ENCODE results near the gene TBC1D5.

The TBC1D5 gene

DNA sequence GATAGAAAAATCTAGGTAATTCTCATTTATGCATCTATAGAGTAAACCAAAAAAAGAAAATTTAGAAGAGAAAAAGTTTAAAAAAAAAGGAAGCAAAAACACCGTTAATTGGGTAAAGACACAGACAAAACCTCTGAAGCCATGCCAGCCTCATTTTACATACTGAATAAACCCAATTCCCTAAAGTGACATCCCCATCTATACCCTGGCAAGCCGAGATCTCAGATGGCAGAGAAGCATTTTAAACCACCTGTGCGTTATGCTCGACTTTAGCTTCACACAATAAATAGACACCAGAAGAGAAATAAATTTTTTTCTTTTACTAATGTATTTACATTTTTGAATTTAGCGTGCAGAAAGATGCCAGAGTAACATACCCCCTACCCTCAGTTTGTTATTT lies 475.6 kb downstream of the TBC1D5 start:
- no peak for DNase-seq

DNA sequence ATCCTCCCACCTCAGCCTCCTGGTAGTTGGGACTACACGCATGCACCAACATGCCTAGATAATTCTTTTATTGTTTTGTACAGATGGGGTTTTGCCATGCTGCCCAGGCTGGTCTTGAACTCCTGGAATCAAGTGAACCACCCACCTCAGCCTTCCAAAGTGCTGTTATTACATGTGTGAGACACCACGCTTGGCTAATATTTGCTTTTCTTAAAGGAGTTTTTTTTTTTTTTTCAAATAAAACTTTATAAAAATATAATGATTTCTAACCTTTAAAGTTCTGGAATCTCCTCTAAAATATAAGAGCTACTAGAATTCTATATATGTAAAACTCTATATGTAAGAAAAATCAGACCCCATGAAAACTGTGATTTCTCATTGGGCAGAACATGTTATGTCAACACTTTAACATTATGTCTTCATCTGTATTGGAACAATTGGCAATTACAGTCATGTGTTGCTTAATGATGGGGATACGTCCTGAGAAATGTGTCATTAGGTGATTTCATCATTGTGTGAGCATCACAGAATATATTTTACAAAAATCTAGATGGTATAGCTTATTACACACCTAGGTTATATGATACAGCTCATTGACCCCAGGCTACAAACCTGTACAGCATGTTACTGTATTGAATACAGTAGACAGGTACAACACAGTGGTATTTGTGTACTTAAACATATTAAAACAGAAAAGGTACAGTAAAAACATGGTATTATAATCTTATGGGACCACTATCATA lies 480.6 kb downstream of the TBC1D5 start:
- DNase-seq: no peak

DNA sequence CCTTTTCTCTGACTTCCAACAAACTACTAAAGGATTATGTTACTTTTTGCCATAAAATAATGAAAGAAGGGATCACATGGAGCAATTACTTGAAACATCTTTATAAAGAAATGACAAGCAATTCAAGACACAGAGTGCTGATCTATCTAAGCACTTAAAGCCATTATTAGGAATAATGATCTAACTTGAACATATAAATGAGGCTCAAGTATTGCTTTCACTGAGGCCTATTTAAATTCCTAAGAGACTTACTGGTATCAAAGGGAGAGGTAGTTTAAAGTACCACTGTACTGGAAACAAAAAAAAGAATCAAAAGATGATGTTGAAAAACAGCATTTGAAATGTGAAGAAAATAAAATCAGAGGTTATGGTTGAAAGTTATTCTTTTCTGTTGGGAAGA lies 482.2 kb downstream of the TBC1D5 start:
- DNase-seq: no peak

DNA sequence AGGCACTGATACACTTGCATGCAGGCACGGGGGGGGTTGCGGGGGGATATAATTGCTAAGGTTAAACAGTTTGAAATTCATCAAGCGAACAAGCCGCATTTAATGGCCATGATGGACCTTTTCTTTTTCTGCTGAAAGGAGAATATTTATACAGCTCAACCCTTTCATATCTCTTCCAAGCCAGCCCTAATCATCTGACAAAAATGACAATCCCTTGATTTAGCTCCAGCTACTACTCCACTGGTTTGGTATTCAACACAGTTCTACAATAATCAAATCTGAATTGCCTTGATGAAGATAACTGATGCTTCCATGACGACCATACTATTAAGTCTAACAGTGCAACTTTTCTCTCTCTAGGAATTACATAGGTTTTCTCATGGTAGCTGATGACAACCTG lies 482.7 kb downstream of the TBC1D5 start:
- no peak for DNase-seq

DNA sequence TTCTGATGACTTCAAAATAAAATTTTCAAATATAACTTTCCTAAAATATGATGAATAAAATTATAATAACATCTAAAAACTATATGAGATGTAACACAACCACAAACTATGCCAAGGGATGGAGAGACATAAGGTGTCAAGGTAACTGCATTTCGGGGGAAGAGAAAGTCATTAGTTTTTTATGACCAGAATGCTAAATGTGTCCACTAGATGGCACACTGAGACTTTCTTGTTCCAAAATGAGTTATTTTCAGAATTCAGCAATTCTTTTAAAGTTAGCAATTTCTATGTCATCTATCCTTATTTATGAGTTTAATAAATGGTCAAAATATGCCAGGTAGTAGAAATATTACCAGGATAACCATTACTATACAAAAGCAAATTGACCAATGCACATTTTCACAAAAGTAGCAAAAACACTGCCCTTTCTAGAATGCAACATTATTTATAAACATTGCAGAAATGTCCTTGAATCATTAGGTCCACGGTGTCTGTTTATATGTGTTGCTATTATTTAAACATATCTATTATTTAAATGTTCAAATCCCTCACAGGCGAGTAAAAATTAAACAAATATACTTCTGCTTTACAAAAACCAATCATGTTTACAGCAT lies 483.5 kb downstream of the TBC1D5 start:
- DNase-seq: peak; percentile 33

DNA sequence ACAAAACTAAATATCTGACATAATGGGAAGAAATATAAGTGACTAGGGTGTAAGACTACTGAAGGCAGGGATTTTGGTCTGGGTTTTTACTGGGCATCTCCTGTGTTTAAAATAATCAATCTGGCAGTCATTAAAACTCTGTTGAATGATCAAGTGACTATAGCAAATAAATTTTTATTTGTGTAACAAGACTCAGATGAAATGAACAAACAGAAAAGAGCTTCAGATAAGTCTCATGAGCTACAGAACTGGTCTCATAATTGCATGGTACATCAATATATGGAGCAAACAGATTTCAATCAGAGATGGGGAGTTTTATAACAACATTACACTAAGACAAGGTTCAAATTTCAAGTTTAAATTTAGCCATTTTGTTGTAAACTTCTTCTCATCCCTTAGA lies 485.2 kb downstream of the TBC1D5 start:
- DNase-seq: no peak

DNA sequence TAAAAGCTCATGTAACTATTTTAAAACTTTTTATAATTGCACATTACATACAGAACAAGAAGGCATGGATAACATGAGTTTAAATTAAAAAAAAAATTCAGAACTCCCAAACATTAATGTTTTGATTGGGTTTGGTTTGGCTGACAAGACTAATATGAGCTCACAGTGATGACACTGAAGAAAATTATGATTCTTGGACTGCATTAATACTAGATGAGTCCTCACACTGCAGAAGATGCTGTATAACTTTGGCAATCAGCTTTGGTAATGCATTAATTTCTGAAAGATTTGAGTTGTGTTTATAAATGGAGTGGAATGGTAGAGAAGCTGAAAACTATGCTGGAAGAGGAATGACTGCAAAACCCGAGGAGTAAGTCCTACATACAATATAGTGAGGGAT lies 498.8 kb downstream of the TBC1D5 start:
- peak; percentile 5 for DNase-seq

DNA sequence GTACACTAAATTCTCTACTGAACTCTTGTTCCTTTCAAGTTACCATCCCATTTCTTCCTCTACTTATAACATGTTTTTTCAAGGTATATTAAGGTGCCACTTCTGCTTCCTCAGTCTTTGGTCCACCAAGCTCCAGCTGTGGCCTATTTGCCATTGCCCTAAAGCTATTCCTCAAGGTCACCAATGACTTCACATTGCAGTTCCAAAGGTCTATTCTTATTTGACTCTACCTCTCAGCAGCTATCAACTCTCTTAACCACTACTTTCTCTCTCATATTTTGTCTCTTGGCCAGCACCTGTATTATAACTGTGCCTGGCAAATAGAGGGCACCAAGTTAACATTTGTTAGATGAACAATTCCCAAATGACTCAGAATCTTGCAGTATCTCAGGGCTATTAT lies 503.0 kb downstream of the TBC1D5 start:
- DNase-seq: no peak

DNA sequence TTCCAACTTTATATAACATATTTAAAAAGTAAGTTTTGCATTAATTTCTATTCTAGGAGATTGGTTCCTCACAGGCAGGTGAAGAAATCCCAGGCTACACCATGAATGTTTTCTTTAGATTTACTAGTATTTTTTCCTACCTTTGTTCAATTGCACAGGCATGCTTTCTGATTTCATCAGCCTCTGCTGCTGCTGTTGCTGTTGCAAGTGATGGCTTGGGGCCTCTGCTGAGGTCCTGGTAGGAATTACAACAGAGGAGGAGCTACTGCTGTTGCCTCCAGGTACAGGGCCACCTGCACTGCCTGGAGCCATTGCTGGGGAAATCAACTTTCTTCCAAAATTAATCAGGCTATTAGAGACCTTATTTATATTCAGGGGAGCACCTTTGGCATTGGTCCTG lies 504.4 kb downstream of the TBC1D5 start:
- peak; percentile 30 for DNase-seq

DNA sequence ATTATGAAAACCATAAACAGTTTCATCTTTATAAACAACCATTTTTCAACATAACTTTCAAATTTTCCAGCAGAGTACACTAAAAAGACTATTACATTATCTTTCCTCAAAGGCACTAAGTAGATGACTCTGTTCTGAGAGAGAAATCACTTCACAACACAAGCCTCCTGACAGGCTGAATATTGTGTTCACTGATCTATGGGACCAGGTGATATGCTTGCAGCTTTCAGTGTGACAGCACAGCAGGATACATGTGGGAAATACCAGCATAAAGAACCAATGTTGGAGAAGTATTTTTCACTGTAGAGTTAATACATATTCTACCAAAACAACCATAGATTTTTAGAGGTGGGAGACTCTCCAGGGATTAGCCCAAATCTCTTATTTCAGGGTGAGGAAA lies 507.1 kb downstream of the TBC1D5 start:
- no peak for DNase-seq

DNA sequence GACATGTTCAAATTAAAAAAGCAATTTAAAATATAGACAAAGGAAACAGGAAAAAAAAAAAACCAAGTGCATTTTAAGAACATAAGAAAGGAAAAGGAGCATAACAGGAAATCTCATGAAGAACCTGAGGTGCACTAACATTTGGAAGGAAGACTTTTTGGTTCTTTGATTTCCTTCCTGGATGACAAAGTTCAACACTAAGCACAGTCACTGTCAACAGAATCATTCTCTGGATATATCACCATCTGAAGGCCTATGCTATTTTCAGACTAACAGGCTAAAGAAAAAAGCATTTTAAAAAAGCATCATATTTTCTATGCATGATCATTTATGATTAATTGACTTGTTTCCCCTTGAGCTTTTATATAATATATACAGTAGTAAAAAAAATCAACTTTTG lies 508.0 kb downstream of the TBC1D5 start:
- DNase-seq: no peak

DNA sequence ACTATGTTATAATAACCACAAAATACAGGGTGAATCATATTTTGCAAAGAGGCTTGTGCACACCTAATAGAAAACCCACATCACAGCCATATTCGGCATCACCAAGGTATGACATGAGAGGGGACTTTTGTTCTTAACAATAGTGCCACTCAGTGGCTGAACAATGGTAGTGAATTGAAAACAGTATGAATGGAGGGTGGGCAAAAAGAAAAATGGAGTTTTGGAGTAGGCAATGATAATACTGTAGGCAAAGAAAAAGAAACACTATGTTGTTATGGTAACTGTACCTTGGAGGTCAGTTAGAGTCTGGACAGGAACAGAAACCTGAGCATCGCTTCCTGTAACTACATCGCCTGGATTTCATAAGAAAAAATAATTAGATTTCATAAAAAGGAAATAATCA lies 509.0 kb downstream of the TBC1D5 start:
- DNase-seq: peak; percentile 69

DNA sequence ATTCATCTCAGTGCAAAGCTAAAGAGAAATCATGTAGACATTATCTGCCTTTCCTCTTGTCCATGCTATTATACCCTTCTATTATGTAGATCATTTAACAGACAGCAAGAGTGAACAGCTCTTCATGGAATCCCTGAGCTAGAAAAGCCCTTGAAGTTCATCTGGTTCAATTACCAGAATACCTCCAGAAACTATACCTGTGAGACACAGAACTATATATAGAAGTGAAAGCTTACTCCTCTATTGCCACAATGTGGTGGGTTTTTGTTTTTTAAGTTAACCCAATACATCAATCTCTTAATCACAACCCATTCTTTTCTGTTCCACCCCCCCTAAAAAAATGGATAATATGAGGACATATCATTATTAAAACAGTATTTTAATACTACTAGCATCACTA lies 510.0 kb downstream of the TBC1D5 start:
- DNase-seq: no peak

DNA sequence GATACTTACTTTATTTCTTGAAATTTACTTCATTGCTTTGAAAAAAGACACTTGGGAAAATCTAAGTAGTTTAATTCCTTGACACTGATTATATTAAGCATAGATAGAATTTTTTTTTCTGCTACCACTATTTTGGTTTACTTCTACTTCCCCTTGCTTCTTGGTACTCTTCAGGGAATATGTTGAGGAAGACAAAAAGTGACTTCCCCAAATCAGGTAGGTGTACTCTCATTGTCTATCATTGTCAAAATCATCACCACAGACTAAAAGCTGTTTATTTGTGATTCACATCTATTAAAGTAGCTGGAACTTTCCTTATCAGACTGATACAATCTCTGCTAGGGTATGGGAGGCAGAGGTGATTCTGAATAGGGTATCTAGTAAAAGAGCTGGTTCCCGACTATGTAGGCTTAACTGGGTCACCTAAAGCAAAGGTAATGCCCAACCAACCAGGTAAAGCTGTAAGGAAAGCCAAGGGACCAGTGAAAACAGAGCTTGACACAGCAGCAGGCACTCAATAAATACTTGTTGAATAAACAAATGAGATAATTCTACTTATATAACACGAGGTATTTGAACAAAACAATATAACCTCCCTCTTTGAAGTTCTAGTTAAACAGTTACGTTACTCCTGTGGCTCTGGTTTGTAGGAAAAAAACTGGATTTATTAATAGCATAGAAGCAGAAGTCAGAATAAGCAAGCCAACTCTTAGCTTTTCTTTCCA lies 510.7 kb downstream of the TBC1D5 start:
- no peak for DNase-seq

DNA sequence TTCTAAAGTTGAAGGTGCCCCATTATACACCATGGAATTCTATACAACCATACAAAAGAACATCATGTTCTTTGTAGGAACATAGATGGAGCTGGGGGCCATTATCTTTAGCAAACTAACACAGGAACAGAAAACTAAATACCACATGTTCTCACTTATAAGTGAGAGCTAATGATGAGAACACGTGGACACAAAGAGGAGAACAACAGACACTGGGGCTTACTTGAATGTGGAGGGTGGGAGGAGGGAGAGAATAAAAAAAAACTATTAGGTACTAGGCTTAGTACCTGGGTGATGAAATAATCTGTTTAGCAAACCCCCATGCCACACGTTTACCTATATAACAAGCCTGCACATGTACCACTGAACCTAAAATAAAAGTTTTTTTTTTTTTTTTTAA lies 515.0 kb downstream of the TBC1D5 start:
- no peak for DNase-seq

DNA sequence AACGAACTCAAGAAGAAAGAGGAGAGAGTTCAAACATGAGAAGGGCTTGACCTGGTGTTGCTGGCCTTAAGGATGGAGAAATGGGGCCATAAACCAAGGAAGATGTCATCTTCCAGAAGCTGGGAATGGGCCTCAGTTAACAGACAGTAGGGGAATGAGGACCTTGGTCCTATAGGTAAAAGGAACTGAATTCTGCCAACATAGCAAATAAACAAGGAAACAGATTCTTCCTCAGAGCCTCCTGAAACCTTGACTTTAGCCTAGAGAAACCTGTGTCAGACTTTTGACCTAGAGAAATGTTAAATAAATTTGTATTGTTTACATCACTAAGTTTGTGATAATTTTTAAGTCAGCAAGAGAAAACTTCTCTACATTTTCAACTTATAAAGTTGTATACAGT lies 520.9 kb downstream of the TBC1D5 start:
- DNase-seq: no peak

DNA sequence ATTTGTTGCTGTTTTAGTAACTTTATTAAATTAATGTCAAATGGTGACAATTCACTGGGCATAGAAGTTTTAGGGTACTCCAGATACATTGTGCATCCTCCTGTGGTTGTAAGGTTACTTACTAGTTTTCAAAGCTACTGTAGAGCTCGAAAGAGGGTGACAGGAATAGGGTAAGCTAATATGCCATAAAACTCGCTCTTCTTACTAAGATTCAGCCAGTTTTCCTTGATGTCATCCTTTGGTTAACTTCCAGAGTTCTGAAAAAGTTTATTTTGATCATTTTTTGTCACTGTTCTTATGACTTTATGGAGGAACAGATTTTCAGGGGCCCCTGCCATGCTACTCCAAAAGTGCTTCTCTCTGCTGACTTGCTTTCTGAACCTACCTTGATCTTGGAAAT lies 522.8 kb downstream of the TBC1D5 start:
- DNase-seq: no peak

DNA sequence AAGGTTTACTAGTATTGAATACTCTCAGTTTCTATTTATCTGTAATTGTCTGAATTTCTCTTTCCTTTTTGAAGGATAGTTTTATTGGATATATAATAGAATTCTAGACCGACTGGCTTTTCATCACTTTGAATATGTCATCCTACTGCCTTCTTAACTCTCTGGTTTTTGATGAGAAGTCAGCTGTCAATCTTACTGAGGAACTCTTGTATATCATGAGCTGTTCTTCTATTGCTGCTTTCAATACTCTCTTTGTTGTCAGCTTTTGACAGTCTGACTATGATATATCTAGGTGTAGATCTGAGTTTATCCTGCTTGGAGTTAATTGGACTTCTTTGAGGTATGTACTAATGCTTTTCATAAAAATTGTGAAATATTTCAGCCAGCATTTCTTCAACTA lies 523.8 kb downstream of the TBC1D5 start:
- no peak for DNase-seq

DNA sequence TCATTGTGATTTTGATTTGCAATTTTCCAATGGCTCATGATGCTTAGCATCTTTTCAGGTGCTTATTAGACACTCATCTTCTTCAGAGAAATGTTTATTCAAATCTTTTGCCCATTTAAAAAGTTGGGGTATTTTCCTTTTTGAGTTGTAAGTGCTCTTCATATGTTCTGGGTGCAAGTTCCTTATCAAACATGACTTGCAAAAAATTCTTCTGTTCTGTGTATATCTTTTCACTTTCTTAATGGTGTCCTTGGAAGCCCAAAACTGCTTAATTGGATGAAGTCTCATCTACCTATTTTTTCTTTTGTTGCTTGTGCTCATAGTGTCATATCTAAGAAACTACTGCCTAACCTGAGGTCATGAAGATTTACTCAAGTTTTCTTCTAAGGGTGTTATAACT lies 524.8 kb downstream of the TBC1D5 start:
- DNase-seq: no peak

DNA sequence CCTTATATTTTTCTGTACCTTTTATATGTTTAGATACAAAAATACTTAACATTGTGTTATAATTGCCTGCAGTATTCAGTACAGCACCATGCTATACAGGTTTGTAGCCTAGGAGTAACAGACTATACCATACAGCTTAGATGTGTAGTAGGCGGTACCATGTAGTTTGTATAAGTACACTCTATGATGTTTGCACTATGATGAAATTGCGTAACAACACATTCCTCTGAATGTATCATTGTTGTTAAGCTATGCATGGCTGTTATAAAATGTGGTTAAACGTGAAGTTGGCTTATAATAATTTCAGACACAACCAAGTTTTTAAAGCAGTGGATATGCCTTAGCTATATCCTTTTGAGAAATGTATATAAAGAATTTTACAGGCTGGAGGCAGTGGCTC lies 529.3 kb downstream of the TBC1D5 start:
- peak; percentile 72 for DNase-seq

DNA sequence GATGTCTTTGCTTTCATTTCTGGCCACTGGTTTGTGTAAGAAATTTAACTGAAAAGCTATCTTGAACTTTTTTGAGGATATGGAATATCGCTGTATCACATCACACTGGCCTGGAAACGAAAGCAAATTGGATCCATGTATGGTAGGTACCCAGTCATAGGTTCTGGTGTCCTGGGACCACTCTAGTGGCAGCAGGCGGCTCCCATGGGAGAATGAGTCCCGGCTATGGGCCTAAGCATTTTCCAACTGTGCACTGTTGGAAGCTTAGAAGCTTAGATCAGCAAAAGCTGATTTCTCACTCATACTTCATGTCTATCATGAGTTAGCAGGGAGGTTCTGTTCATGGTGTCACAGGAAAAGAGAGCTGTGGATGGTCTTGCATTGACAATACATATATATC lies 534.5 kb downstream of the TBC1D5 start:
- DNase-seq: no peak

DNA sequence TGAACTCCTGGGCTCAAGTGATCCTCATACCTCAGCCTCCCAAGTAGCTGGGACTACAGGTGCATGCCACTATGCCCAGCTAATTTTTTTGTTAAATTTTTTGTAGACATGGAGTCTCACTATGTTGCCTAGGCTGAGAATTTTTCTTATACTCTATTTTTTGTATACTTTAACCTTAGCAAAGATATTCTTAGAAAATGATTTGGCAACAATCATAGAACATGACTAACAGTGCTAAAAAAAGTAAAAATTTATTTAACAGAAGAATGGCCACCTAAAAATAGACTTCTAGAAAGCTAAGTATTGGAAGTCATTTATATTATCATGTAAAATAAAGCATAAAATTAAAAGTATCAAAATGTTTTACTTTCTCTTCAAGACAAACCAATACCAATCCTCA lies 535.4 kb downstream of the TBC1D5 start:
- no peak for DNase-seq

DNA sequence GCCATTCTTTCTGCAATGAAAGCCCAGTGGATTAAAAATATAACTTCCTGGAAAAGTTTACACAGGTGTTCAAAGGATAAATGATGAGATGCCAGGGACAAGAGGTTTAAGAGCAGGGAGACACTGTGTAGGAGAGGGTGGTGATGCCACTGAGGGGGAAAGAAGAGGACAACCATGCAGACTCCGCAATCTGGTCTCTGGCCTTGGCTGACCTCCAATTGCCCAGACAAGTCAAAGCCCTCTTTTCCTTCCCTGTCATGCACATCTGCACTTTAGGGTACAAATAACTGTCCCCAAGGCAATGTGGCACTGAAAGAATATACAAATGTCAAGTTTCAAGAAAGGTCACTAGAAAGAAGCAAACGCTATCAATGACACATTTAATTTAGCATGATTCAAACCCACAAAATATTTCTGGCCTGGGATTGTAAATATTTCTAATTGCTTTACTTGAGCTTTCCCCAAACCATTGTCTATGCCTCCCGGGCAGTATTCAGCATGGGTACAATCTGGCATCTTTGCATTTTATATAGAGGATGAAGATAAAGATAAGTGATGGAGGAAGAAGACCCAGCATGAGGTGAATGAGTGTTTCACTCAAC lies 538.3 kb downstream of the TBC1D5 start:
- no peak for DNase-seq

DNA sequence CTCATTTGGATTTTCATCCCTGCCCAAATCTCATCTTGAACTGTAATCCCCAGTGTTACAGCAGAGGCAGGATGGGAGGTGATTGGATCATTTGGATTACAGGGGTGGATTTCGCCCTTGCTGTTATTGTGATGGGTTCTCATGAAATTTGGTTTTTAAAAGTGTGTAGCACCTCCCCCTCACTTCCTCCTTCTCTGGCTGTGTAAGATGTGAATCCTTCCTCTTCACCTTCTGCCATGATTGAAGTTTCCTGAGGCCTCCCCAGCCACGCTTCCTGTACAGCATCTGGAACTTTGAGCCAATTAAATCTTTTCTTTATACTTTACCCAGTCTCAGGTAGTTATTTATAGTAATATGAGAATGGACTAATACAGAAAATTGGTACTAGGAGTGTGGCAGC lies 540.9 kb downstream of the TBC1D5 start:
- DNase-seq: no peak
